Muscle of arm (tissue), 14 donors: ENCODE data around the gene SP110. TPM values are rescaled to one million over a fixed set of nuclear protein-coding genes. Genes with fewer than 3 reads are reported as not detected.
"Not testable (repeated sequence)": the region's sequence is repeated elsewhere in the genome, so short reads cannot be mapped to it uniquely, and the experiment has no call there.

Source experiments
- DNase-seq: peaks from one replicate; pipeline ENCODE4 v3.0.0-alpha.2; 2013
- long read RNA-seq, 11 donors: transcript quantifications; one replicate each; lab custom pipeline, GENCODE V29; 2026
- polyA plus RNA-seq, 12 donors: library from polyadenylated mRNA; unstranded; fragments of 120-200 nt; gene quantifications; one replicate each; pipeline ENCODE4 v1.2.1, GENCODE V29; 2013; ENCODE audit not compliant: insufficient read length in 12 of 12

Gene SP110
- polyA plus RNA-seq, result 10 to 100 TPM in 10 of 12 donors, 1 to 10 TPM in 1, not detected in 1; 9.3 to 41.8 (median 16.1) TPM
- long read RNA-seq, donor 1, partial matches to known transcripts, result 0 of 1 reads
- long read RNA-seq, donor 1, other reads (novel, unspliced or antisense), result 0 of 1 reads
- long read RNA-seq, donor 2, result 0 reads
- long read RNA-seq, donor 3, result 0 reads
- long read RNA-seq, donor 4, result 0 reads
- long read RNA-seq, donor 5, partial matches to known transcripts, result 0 of 1 reads
- long read RNA-seq, donor 5, other reads (novel, unspliced or antisense), result 0 of 1 reads
- long read RNA-seq, donor 6, result 0 reads
- long read RNA-seq, donor 7, result 0 reads
- long read RNA-seq, donor 8, result 0 reads
- long read RNA-seq, donor 9, partial matches to known transcripts, result 0 of 1 reads
- long read RNA-seq, donor 9, other reads (novel, unspliced or antisense), result 0 of 1 reads
- long read RNA-seq, donor 10, result 0 reads
- long read RNA-seq, donor 11, partial matches to known transcripts, result 0 of 4 reads
- long read RNA-seq, donor 11, other reads (novel, unspliced or antisense), result 0 of 4 reads

DNA sequence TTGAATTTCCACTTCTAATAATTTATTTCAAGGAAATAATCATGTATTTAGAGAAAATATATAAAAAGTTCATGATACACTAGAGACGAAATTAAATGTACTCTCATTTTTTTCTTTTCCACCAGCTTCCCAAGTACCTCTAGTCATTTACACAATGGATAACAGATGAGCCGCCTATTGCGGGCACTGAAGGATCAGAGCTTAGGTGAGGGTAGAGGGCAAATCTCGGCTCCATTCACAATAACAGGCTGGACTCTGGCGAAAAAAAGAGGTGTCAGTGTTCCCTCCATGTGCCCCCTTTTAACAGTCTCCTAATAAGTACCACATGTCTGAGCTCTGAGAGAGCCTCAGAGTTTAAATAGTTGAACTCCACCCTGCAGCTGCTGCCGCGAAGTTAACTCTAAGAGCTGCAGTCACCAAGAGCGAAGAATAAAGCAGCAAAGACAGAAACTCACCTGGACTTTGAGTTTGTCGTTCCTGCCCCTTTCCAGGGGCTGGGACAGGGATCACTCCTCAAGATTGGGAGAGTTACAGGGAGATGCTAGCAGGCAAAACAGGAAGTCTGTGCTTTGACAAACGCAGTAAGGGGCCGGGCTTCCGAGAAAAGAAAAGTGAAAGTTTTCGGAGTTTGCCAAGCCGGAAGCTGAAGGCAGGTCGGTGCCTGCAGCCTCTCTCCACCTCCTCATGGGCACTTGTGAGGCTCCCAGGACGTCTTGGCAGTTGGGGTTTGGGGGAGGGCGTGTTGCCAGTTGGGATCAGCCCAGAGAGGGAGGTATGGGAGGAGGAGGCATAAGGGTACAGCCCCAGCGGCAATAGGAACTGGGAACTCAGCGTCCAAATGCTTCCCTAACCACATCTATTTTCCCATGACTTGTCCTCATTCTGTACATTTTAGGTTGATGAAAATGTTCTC lies at the start of gene SP110:
Gene SP110 (minus strand): TSS at position 566 of the 913 bp plus-strand sequence. CDS start 3,057 bp downstream, outside the sequence.
- peak; percentile 90 for DNase-seq

DNA sequence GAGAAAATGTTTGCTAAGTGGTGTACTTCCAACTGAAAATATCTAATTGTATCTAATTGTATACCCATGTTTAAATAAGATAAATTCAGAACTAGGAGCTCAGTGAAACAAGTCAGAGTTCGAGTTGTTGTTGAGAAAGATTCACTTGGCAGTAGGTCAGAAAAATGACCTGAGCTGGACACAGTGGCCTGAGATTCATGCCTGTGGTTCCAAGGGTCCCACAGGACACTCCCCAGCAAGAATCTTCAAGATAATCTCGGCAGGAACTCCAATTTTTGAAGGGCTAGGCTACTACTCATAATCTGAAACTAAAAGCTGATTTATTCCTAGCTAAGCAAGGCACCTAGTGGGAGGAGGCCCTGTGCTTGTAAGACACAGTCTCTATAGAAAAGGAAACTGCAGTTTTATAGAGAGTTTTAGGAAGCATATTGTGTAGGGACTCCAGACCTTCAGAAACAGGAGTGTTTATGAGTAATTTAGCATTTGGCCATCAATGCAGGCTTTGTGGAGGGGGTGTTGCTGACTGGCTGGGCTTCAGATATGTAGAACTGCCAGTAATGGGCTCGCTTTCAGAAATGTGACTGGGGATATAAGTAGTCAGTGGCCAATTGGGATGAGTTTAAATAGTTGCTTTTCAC lies 48.9 kb upstream of the SP110 start:
- no peak for DNase-seq

DNA sequence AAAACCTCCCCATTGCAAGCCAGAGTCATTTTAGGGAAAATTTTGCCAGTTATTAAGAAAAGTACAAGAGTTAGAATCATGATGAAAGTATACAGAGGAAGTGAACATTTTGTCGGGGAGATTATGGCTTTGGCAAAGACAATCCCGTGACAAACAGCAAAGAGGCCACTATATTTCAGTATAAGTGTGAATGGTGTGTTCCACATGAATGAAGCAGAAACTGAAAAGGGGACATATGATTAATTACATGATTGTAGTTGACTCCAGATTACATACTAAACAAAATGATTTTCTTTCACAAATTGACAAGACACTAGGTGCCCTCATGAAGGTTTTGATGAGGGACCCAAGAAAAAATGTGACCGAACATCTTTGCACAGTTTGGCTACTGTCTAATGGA lies 47.8 kb upstream of the SP110 start:
- no peak for DNase-seq

DNA sequence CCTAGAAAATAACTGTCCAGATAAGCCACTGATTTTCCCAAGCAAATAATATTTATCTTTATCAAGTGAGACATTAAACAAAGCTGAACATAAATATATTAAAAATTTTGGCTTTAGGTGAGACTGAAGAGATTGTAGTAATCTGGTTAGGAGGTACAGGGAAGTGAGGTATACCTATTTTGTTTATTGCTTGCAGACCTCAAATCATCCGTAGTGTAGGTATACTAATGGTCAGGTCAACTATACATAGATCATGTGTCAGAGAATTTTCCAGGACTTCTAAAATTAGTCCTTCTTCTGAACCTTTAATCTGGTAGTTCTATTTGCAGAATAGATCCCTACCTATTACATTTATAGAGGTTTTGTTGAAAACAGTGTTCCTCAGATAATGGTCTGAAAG lies 47.3 kb upstream of the SP110 start:
- no peak for DNase-seq

DNA sequence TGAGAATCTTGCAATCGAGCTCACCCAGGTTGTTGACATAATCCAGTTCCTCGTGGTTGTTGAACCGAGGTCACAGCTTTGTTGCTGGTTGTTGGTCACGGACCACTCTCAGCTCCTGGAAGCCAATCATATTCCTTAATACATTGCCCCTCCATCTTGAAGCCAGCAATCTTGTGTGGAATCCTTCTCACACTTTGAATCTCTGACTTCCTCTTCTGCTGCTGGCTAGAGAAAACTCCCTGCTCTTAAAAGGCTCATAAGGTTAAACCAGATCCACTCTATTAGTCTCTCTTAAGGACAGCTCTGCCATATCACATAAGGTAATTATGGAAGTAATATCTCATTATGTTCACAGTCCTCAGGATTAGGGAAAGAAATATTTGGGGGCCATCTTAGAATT lies 46.9 kb upstream of the SP110 start:
- DNase-seq, result no peak

DNA sequence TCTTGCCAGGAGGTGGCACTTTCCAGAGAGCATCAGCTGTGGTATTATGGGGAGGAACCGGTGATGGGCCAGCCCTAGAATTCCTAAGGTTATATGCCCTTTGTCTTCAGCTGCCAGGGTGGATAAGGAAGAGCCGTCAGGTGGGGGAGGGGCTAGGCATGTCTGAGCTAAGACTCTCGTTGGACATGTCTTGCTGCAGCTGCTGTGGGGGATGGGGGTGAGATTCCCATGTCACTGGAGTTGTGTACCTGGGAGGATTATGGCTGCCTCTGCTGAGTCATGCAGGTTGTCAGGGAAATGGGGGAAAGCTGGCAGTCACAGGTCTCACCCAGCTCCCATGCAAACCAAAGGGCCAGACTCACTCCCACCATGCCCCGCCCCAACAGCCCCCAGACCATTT lies 45.2 kb upstream of the SP110 start:
- not testable (repeated sequence) for DNase-seq

DNA sequence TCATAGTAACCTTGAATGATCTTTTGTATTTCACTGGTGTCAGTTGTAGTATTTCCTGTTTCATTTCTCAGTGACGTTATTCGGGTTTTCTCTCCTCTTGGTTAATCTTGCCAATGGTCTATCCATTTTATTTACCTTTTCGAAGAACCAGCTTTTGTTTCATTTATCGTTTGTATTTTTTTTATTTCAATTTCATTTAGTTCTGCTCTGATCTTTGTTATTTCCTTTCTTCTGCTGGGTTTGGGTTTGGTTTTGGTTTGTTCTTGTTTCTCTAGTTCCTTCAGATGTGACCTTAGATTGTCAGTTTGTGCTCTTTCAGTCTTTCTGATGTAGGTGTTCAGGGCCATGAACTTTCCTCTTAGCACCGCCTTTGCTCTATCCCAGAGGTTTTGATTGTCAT lies 42.5 kb upstream of the SP110 start:
- no peak for DNase-seq

DNA sequence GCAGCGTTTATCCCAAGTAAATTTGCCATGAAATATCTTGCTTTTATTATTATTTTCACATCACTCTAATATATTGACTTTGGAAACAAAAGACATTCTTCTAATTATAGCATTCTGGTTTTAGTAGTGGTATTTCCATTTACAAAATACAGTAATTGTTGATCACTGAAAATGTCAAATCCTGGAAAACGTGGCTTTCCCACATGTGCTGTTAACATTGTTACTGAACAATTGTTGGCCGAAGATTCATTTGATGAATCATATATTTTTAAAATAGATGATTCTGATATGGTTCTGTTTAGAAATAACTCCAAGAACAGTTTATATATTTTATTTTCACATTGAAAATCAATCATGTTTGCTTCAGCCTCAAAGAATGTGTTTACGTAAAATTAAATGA lies 38.7 kb upstream of the SP110 start:
- DNase-seq, result no peak

DNA sequence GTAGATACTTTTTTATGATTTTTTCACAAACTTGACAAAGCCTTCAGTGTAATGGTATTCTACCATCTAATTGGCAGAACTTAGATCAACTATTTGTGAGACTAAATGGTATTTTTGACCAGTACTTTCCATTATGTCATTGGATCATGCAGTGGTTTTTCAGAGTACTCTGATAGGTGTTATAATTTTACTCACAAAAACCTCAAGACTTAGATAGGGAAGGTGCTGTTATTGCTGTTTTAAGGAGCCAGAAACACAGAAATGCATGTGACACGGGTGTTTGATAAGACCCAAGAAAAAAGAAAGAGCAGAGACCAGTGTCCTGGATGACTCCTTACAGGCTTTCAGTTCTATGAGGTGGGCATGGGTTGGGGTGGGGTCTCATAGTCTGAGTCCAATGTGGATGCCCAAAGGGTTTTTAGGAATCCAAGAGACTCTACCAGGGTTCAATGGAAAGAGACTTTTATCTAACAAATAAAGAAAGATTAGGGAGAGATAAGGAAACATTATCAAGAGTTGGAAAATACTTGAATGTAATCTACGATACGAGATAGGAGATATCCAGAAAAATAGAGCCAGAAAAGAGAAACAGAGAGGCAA lies 37.0 kb upstream of the SP110 start:
- DNase-seq, result no peak

DNA sequence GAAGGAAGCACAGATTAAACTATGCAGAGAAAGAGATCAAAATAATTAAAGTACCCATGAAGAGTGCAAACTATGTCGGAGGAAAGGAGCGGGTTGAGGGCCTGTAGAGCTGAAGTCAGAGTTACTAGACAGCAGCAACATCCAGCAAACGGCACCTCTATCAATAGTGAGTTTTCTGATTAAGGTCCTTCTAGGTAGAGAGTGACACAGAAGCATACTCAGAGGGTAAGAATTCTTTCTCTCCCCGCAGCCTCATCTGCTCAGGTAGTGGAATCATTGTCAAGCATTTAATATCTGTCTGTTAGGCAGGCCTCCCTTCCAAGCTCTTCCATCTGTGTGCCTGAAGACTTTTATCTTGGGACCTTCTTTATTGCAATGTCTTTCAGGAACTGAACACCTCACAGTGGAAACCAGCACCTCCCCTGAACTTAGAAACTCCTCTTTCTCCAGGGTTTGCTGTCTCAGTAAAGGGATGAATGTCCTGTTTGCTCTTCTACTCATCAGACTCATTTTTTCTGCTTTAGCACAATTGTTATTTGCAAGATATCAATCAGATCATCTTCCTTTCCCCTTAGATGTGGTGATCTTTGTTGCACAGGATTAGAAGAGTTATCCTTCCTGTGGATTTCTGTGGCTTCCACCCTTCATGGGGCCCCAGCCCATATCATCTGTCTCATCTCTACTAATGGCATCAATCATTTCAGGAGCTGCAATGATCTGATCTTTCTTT lies 34.5 kb upstream of the SP110 start:
- no peak for DNase-seq

DNA sequence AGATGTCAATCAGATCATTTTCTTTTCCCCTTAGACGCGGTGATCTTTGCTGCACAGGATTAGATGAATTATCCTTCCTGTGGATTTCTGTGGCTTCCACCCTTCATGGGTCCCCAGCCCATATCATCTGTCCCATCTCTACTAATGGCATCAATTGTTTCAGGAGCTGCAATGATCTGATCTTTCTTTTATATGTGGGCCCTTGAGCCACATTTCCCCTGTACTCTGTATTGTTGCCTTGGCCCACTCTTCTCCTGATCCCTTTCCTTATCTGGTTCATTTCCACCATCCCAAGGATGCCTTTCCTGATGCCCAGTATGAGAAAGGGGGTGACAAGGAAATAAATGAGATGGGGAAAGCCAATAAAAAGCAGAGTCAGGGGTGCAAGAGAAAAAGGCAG lies 30.4 kb upstream of the SP110 start:
- no peak for DNase-seq

DNA sequence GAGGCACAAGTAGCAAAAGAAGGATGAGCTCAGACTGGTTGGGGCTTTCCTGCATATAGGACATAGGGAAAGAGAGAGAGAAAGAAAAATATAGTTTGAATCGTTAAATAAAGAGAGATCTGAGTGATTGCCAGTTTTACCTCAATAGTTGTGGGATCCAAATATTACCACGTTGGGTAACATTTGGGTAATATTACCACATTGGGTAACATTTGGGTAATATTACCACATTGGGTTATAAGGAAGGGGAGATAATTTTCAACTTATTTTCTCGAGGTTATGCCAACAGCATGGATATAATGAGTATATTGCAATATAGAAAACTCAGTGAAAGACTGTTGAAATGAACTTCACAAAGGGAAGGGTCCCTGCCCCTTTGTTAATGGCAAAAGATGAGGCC lies 26.4 kb upstream of the SP110 start:
- no peak for DNase-seq

DNA sequence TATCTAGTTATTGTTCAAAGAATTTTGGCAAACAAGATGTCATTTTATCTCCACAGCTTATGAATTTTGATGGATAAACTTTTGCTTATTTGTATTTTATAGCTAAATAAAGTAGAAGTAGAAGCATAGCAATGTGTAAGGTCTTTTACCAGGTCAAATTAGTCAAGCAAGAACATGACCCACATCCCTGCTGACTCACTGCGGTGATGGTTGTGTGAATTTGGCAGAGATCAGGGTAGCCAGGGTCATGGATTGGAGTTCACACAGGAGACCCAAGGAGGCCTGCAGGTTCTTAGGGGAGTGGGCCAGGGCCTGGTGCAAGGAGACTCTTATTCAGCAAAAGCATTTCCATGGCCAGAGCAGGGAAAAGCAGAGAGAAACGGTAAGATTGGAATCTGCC lies 24.4 kb upstream of the SP110 start:
- DNase-seq, result no peak

DNA sequence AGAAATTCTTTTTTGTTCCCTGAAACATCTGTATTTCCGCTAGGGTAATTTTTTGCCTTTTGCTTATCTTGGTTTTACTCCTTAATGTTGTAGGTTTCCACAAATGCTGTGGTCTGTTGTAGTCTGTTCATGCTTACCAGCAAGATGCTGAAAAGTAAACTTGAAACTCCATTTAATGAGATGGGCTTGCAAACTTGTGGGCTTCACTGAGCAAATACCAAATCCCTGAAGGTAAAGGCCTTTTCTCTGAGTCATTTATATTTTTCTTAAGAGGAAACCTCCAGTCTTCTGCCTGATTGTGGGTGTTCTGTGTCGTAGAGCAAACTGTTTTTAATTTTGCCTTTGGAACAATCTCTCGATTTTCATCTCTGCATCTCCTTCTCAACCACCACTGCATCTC lies 15.1 kb upstream of the SP110 start:
- no peak for DNase-seq

DNA sequence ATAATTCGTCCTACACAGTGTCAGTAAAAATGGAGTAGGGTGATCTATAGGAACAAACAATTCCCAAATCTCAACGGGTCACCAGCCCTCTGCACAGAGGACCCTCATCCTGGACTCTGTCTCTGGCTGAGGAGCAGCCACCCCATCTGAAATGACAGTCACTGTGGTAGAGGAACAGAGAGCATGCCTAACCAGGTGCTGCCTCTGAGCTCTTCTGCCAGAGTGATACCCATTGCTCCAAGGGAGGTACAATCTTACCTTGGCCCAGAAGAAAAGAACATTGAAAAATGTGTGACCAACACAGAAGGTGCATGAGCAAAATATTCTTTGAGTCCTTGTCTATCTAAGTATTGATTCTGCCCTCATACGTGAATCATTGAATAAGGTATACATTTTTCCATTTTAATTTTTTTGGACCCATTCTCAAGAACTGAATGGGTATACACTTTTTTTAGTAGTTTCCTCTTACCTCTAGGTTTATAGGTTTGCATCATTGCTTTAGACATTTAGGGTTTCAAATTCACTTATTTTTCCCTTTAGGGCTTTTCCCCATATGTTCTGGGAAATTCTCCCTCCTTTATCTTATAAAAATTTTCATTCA lies 14.4 kb upstream of the SP110 start:
- no peak for DNase-seq

DNA sequence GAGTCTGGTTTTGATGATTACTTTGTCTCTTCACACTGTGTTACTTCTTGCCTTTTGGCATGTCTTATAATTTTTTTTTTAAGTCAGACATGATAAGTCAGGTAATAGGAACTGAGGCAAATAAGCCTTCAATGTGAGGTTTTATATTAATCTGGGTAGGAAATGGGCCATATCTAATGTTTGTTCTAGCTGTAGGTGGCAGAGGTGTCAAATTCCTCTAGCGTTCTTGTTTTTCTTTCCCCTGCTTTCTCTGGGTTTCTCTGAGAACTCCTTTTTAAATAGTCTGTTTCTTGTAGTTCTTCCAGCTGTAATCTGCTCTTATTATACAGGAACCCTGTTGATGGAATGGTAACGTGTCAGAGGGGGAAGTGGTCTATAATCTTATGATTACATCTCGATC lies 11.5 kb upstream of the SP110 start:
- DNase-seq, result no peak

DNA sequence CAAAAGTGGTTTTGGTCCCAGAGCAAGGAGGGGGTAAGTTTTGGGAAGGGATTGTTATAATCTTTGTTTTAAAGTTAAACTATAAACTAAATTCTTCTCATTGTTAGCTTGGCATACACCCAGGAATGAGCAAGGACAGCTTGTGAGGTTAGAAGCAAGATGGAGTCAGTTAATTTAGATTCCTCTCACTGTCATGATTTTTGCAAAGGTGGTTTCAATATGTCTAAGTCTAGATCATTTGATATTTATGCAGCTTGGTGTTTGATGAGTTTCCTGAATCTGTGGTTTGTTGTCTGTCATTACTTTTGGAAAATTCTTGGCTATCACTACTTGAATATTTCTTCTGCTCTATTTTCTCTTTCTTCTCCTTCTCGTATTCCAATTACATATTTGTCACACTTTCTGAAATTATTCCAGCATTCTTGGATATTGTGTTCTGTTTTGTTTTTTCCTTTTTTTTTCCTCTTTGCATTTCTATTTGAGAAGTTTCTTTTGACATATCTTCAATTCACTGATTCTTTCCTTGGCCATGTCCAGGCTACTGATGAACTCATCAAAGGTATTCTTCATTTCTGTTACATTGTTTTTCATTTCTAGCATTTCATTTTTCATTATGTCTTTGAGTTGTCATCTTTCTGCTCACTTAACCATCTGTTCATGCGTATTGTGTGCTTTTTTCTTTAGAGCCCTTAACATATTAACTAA lies 10.9 kb upstream of the SP110 start:
- no peak for DNase-seq

DNA sequence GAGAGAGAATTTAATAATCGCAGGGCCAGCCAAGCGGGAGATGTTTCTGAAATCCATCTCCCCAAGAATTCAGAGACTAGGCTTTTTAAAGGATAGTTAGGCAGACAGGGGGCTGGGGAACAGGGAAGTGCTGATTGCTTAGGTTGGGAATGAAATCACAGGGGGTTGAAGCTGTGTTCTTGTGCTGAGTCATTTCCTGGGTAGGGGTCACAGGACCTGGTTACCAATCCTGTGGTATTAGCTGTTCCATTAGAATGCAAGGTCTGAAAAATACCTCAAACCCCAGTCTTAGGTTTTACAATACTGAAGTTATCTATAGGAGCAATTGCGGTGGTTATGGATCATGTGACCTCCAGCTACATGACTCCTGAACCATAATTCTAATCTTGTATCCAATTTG lies 10.3 kb upstream of the SP110 start:
- DNase-seq, result no peak

DNA sequence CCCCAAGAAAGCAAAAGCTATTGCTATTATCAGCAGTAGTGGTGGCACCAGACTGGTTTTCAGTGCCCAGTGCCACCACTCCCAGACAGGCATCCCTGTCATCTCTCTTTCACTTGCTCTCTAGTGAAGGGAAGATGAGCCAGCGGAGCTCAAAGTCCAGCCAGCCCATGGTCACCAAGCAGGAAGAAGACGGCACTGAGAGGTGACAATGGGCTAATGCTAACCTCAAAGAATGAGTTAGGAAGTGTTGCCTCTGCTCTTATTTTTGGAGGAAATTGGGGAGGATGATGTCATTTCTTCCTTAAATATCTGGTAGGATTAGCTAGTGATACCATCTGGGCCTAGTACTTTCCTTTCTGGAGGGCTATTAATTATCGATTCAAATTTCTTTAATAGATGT lies 7.4 kb upstream of the SP110 start:
- no peak for DNase-seq

DNA sequence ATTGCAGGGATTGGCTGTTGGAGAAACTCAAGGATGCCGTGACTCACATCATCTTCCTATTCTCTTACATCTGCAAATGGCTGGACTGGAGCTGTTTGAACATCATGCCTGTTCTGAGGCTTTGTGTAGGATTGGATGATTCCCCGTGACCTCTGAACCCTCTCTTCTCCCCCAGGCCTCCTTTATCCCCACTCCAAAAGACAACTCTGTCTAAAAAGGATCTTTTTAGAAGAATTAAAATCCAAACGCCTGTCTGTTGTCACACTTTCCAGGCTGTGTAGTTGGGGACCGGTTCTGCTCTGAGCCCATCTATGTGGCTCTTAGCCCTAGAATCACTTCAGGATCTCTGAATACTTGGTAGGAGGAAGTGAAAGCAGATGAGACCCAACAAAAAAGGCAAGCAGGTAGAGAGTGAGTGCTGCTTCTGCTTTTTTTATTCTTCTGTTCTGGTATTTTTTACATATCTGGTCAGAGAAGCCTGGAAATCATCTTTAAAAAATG lies 6.3 kb upstream of the SP110 start:
- DNase-seq, result no peak
